Stimulated activated effector memory CD8-positive, alpha-beta T cell treated with anti-CD3 and anti-CD28 coated beads, Interleukin-12 subunit alpha, Interleukin-12 subunit beta, amount 100 ng/mL, for 72 hours (primary cell): ENCODE measurements around the gene COBL.
A peak's percentile ranks its signal among the peaks of the same experiment; 100 is the strongest.

Source experiments
- ATAC-seq: fragments of 150-1000 bp; cut with Tn5 transposase; 2 replicates; pipeline ENCODE4 v1.10.0; 2021
- DNase-seq, 2 donors: peaks; one replicate each; pipeline ENCODE4 v3.0.0; 2021 to 2022; ENCODE audit warnings: low spot score in 2 of 2
- H3K27ac Mint-ChIP-seq: one replicate; pipeline ENCODE4 v1.8.0; 2022; ENCODE audit warnings: mild to moderate bottlenecking, mixed read lengths
- H3K36me3 Mint-ChIP-seq: one replicate; pipeline ENCODE4 v1.8.0; 2022; ENCODE audit warnings: mild to moderate bottlenecking, mixed read lengths
- H3K4me1 Mint-ChIP-seq: one replicate; pipeline ENCODE4 v1.8.0; 2022; ENCODE audit warnings: mixed read lengths
- H3K4me3 Mint-ChIP-seq: one replicate; pipeline ENCODE4 v1.8.0; 2022; ENCODE audit warnings: mild to moderate bottlenecking, mixed read lengths
- H3K9me3 Mint-ChIP-seq: one replicate; pipeline ENCODE4 v1.8.0; 2022; ENCODE audit warnings: mixed read lengths

The COBL gene

DNA sequence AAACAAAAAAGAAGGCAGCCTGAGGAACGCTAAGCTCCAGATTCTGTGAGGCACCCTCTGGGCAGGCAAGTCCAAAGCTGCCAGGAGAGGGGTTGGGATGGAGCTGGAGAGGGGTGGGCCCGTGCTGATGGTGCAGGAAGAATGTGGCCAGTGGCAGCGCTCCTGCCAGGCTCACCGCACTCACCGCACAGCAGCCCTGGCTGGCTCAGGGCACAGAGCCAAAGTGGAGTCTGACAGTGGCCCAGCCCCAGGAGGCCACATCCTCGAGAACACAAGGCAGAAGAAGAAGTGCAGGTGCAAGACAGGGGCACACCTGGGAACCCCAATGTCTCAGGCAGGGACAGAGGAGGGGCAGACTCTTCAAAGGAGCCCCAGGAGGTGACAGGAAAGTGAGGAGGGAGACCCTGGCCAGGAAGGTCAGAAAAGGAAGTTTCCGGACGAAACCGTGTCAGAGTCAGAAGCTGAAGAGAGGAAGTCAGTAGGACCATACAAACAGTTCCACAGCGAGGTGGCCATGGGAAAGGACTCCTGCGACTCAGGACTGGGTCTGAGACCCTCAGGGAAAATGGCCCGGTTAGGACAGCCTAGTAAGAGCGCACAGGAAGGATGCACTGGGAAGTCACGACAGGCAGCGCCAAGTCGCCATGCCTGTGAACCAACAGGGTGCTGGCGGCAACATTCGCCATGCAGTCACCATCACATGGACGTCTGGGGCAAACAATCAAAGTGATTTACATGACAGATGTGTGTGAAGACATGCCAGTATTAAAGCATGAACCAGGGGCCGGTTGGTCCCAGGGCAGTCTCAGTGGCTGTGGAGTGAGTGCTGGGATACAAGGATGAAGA is 54.4 kb downstream of the COBL start:
- ATAC-seq (peak; percentile 22), DNase-seq (no peak)
- H3K9me3 Mint-ChIP-seq, result no peaks in the 10 kb centered on the region
- H3K4me1 Mint-ChIP-seq, result no peaks in the 10 kb centered on the region
- no peaks in the 10 kb centered on the region for H3K36me3 Mint-ChIP-seq
- no peak overlapping the region for H3K4me3 Mint-ChIP-seq
- no peak overlapping the region for H3K27ac Mint-ChIP-seq

DNA sequence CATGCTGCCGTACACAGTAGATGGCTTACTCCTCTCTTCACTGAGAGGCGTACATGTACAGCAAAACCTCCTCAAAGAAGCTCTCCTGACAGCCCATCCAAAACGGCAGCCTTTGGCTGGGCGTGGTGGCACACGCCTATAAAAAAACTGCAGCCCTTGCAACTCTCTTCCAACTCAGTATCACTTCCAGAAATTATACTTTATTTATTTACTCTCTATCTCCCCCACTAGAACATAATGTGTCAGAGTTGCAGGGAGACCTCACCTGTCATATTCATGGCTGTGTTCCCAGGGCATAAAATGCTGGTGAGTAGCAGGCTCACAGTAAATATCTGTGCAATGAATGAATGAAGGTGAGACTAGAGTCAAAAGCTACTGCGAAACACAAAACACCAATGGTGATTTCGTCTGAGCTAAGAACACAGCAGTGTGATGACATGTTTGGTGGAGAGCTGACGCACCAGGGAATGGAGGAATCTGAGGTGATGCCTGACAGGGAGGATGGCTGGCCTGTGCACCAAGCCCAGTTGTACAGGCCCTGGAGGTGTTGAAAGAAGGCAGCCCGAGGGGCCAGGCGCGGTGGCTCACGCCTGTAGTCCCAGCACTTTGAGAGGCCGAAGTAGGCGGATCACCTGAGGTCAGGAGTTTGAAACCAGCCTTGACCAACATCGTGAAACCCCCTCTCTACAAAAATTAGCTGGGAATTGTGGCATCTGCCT is 55.3 kb downstream of the COBL start:
- DNase-seq (no peak), ATAC-seq (no peak)
- Mint-ChIP-seq H3K36me3 (no peaks in the 10 kb centered on the region), H3K4me1 (no peaks in the 10 kb centered on the region), H3K27ac (no peak overlapping the region), H3K4me3 (no peak overlapping the region), H3K9me3 (no peaks in the 10 kb centered on the region)

DNA sequence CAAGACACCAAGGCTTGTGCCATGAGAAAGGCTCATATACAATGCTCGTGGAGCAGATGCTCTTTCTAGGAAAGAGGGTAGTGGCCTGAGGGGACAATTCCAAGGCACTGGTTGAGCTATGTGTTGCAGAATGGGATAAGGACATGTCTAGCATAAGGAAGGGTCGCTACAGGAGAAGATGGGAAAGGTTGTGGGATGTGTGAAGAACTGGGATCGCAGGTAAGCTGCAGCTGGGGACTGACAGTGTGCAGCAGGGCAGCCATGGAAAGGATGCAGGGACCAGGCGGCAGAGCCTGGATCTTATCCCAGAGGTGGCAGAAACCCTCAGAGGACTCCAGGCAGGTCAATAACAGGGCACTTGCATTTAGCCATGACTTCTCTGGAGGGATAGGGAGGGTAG is 56.1 kb downstream of the COBL start:
- Mint-ChIP-seq H3K9me3 (no peaks in the 10 kb centered on the region), H3K36me3 (no peaks in the 10 kb centered on the region), H3K4me3 (no peak overlapping the region), H3K4me1 (no peaks in the 10 kb centered on the region), H3K27ac (no peak overlapping the region)
- ATAC-seq (no peak), DNase-seq (peak in 1 of 2 donors; percentile 38)

DNA sequence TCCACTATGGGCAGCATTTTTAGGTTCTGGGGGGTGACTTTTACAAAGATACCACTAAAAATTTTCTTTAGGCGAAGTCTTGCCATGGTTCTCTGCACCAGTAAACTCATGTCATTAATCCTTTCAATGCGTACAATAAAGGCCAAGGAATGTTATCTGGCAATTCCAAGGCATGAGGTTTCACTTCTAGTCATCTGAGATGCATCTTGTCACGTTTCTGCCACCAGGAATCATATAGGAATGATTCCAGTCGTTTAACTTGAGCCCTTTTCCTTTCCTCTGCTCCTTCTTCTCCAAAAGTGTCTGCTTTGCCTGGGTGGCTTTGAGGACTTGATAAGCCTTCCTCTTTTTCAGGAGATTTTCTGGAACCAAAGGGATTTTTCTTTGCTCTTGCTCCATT is 56.8 kb downstream of the COBL start:
- no peaks in the 10 kb centered on the region for H3K4me1 Mint-ChIP-seq

DNA sequence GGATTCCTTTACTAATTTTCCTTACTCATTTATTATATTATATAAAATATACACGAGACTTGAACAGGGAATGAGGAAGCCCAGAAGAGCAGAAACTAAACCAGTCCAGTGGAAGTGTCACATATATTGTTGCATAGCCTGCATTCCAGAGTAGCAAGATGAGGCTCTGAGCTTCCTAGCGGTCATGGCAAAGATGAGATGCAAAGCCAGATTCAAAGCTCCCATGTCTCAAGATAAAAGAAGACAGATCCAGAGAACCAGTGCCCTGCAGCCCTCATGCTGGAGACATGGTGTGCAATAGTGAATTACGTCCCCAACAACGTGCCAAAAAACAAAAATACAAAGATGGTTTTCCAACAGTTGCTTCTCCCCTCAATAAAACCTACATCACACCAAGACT is 59.7 kb downstream of the COBL start:
- H3K9me3 Mint-ChIP-seq, result no peaks in the 10 kb centered on the region
- no peak overlapping the region for H3K4me3 Mint-ChIP-seq
- no peaks in the 10 kb centered on the region for H3K36me3 Mint-ChIP-seq
- H3K27ac Mint-ChIP-seq, result no peak overlapping the region
- DNase-seq, result no peak
- no peaks in the 10 kb centered on the region for H3K4me1 Mint-ChIP-seq
- no peak for ATAC-seq

More for the DNA sequence above, 56.8 kb downstream of the COBL start:
- H3K36me3 Mint-ChIP-seq, result no peaks in the 10 kb centered on the region
- ATAC-seq (no peak), DNase-seq (no peak)
- H3K4me3 Mint-ChIP-seq, result no peak overlapping the region
- no peaks in the 10 kb centered on the region for H3K9me3 Mint-ChIP-seq
- H3K27ac Mint-ChIP-seq, result no peak overlapping the region

DNA sequence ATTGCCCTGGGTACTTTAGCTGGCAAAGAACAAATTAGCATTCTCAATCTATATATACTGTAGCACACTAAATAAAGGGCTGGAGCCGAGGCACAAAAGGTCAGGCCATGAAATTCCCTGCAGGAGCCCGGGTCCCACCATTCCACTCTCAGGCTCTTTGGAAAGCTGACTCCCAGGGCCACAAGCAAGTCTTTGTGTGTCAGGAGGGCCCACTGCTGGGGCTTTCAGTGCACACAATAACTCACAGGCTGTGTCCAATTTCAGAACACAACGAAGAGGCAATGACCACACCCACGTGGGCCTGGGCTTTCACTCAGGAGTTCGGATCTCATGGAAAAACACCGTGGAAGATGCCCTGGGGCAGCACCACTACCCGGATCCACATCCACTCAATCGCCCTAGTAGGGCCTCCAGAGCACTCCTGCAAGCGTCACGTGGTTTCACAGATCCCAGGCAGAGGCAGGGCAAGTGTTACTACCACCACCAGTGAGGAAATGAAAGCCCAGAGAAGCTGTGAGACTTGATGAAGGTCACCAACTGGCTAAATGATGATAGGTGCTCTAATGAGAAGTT is 60.3 kb downstream of the COBL start:
- H3K36me3 Mint-ChIP-seq, result no peaks in the 10 kb centered on the region
- ATAC-seq (no peak), DNase-seq (no peak)
- H3K4me3 Mint-ChIP-seq, result no peak overlapping the region
- H3K4me1 Mint-ChIP-seq, result no peaks in the 10 kb centered on the region
- no peaks in the 10 kb centered on the region for H3K9me3 Mint-ChIP-seq
- H3K27ac Mint-ChIP-seq, result no peak overlapping the region

DNA sequence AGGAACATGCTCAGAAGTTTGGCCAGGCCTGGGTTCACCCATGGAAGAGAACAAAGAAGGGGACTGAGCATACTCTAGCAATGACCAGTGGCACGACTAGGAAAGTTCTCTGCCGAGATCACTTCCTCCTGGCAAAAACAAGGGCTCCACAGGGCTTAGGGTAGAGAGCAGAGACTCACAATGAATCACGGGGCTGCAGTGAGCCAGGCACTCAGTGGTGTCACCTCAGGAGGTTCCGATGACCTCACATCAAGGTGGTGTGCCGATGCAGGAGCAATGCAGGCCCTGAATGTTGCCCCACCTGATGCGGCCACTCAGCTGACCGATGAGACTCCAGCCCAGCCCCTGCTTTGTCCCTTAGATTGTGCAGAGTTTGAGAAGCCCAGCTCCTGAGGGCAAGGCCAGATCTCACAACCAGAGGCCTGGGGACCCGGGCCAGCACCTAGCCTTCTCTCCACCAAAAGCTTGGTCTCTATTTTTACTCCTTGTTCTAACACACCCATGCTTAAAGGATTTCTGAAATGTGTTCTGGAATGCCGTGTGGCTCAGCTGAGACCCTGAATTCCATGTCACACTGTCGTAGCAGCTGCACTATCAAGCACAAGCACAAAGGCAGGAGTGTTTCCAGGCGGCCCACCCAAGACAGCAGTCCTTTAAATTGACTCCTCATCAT is 60.9 kb downstream of the COBL start:
- Mint-ChIP-seq H3K36me3 (no peaks in the 10 kb centered on the region), H3K9me3 (no peaks in the 10 kb centered on the region), H3K4me1 (no peaks in the 10 kb centered on the region), H3K27ac (no peak overlapping the region), H3K4me3 (no peak overlapping the region)
- ATAC-seq, result no peak
- no peak for DNase-seq

DNA sequence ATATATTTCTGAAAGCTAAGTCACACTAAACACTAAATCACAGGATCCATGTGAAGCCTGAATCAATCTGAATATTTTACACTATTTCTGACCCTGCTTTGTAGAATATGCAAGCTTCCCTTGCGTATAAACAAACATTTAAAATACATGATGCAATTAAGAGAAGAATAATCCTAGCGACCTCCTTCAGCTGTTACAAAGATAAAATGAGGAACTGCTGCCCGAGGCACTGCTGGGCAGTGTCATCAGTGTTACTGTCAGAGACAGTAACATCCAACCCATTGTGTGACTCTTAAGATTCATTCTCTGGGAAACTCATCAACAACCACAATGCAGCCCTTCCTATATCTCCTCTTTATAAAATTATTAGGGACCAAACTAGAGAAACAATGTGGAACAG is 61.6 kb downstream of the COBL start:
- ATAC-seq, result no peak
- H3K9me3 Mint-ChIP-seq, result no peaks in the 10 kb centered on the region
- H3K27ac Mint-ChIP-seq, result no peak overlapping the region
- H3K4me3 Mint-ChIP-seq, result no peak overlapping the region
- H3K4me1 Mint-ChIP-seq, result no peaks in the 10 kb centered on the region
- DNase-seq, result no peak
- no peaks in the 10 kb centered on the region for H3K36me3 Mint-ChIP-seq

DNA sequence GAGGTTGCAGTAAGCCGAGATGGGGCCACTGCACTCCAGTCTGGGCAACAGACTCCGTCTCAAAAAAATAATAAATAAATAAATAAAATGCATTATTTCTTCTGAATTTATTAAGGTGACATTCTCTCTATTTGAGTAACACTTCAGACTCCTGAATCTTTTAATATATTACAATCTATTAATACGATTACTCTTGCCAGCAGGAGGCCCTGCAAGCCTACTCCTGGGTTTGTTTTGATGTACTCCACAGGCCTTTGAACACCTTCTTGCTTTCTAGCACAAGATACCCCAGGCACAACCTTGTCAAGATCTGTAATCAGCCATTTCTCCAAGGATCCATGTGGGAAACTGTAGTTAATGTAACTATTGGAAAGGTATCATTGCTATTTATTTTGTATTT is 63.5 kb downstream of the COBL start:
- H3K4me3 Mint-ChIP-seq, result no peak overlapping the region
- DNase-seq, result no peak
- H3K36me3 Mint-ChIP-seq, result no peaks in the 10 kb centered on the region
- no peak for ATAC-seq
- H3K27ac Mint-ChIP-seq, result no peak overlapping the region
- H3K9me3 Mint-ChIP-seq, result no peaks in the 10 kb centered on the region
- no peaks in the 10 kb centered on the region for H3K4me1 Mint-ChIP-seq

DNA sequence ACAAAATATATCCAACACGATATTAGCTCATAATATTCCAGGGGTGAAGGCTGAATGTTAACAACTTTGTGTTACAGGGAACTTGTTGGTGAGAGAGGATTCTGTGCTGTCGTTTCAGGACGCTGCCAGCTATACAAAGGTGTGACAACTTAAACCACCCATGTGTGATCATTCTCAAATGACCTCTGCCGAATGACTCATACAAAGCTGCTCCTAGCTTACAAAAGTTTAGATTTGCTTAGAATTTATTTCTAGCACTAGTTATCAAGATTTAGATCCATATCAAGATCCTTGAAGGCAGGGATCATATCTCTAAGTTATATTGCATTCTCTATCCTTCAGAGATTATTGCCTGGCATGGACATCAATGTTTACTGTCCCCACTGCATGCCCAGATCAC is 65.3 kb downstream of the COBL start:
- Mint-ChIP-seq H3K4me1 (no peaks in the 10 kb centered on the region), H3K36me3 (no peaks in the 10 kb centered on the region), H3K4me3 (no peak overlapping the region), H3K9me3 (no peaks in the 10 kb centered on the region), H3K27ac (no peak overlapping the region)
- ATAC-seq (no peak), DNase-seq (no peak)

DNA sequence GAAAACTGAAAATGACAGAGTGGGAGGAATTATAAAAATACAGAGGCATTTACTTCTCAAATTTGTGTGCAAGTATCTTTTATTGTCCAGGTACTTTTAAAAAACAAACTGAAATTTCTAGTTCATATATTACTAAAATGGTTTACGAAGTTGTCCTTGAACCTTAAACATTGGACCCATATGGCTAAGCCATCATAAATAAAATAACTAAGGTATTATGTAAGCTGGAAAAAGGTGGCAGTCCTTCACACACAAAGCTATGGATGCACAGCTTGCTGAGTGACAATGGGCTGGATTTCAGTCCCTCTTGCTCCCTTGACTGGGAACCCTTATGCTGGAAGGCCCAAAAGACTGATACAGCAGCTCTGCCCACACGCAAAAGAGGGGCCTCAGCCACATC is 66.1 kb downstream of the COBL start:
- H3K36me3 Mint-ChIP-seq, result no peaks in the 10 kb centered on the region

DNA sequence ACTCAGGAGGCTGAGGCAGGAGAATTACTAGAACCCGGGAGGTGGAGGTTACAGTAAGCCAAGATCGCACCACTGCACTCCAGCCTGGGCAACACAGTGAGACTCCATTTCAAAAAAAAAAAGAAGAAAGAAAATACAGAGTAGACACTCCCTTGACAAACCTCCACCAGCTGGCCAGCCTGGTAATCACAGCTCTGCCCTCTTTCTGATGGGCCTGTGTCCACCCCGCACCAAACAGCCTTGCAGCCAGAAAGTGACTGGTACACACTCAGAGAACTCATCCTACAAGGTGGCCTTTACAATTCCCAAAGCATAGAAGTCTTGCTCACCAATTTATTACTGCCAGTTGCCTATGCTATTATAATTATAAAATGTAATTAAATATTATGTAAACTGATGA is 66.6 kb downstream of the COBL start:
- ATAC-seq (no peak), DNase-seq (no peak)
- Mint-ChIP-seq H3K36me3 (no peaks in the 10 kb centered on the region), H3K9me3 (no peaks in the 10 kb centered on the region), H3K4me1 (no peaks in the 10 kb centered on the region), H3K27ac (no peak overlapping the region), H3K4me3 (no peak overlapping the region)

More for the DNA sequence above, 66.1 kb downstream of the COBL start:
- no peaks in the 10 kb centered on the region for H3K9me3 Mint-ChIP-seq
- no peak overlapping the region for H3K4me3 Mint-ChIP-seq
- DNase-seq, result no peak
- no peak for ATAC-seq
- H3K4me1 Mint-ChIP-seq, result no peaks in the 10 kb centered on the region
- no peak overlapping the region for H3K27ac Mint-ChIP-seq

DNA sequence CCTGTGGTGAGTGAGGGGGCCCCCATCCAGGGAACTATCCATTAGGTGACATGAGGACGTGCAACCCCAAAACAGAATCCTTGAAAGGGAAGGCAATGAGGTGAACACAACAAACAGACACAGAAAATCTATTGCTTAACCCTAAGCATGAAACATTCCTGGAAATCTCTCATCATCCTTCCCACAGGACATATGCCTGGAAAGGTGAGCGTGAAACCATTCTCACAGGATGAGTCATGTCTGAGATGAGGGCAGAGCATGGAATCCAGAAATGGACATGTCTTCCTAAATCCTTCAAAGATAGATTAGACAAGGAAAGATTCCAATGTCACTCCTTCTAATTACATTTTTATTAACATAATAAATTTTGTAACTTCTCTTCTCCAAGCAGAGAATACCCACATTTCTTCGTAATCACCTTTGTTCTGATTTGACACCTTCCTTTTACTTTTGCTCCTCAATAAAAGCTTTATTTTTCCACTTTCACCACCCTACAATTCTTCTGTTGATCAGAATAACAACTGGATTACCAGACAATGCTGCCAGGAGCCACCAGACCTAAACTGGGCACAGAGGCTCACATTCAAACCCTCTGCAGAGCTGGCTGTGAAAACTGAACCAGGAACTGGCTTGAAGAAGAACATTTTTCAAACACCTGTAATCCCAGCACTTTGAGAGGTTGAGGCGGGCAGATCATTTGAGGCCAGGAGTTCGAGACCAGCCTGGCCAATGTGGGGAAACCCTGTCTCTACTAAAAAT is 67.2 kb downstream of the COBL start:
- Mint-ChIP-seq H3K36me3 (no peaks in the 10 kb centered on the region), H3K27ac (no peak overlapping the region)
- no peak for ATAC-seq

DNA sequence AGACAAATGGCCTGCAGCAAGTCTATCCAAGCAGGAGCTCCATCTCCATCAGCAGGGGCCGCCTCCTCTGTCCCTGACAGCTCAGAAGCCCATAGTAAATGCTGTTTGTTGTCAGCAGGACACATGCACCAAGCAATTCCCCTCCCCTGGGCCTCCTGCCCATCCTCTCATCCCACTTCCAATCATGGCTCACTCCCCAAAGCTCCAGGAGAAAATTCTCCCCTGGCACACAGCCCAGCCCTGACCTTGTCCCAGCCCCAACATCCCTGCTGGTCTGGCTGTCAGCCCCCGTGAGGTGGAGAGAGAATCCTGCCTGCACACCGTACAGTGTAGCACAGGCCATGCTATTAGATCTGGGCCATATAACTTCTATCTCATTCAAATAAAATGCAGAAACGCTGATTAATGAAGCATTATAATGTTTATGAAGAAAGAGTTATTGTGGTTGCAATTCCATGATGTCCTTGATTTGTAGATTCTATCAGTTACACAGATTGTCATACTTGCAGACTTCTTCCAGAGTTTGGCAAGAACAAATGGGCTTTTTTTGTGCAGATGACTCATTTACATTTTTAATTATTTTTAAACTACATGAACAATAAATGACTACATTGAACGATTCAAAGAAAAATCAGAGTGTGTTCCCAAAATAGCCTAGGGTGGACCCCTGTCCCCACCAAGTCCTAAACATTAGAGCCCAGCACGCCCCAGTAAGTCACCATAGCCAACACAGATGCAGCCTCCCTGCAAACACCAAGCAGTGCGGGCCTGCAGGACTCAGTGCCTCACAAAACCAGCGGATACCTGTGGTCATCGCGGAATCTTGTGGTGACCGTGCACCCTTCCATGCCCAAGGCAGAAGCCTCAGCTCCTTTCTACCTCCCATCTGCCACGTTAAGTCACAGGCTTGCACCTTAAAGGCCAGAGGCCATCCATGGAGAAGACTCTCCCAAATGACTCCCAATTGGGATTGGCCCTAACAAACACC is 70.1 kb downstream of the COBL start:
- no peak for ATAC-seq
- no peak for DNase-seq
- H3K27ac Mint-ChIP-seq, result no peak overlapping the region

More for the DNA sequence above, 67.2 kb downstream of the COBL start:
- H3K4me3 Mint-ChIP-seq, result no peak overlapping the region
- H3K9me3 Mint-ChIP-seq, result no peaks in the 10 kb centered on the region
- no peaks in the 10 kb centered on the region for H3K4me1 Mint-ChIP-seq
- DNase-seq, result no peak

More for the DNA sequence above, 70.1 kb downstream of the COBL start:
- Mint-ChIP-seq H3K4me1 (no peaks in the 10 kb centered on the region), H3K9me3 (no peaks in the 10 kb centered on the region), H3K36me3 (no peaks in the 10 kb centered on the region), H3K4me3 (no peak overlapping the region)
